HUES64 (cell line): Measurements from ENCODE around the gene FNBP1.
"Not testable (repeated sequence)": the region's sequence is repeated elsewhere in the genome, so short reads cannot be mapped to it uniquely, and the experiment has no call there.

Experiments
- H3K27ac ChIP-seq: 2 replicates; pipeline ENCODE4 v1.7.0; 2013; ENCODE audit warnings: low read depth, low read length, inconsistent platforms
- H3K27me3 ChIP-seq: 2 replicates; pipeline ENCODE4 v1.6.1; 2013; ENCODE audit warnings: mild to moderate bottlenecking, low read length; ENCODE audit not compliant: insufficient read depth
- H3K36me3 ChIP-seq: 2 replicates; pipeline ENCODE4 v1.6.1; 2013; ENCODE audit warnings: mild to moderate bottlenecking, low read length; ENCODE audit not compliant: insufficient read depth
- H3K4me1 ChIP-seq: 2 replicates; pipeline ENCODE4 v1.6.1; 2013; ENCODE audit warnings: mild to moderate bottlenecking, low read length, moderate library complexity; ENCODE audit not compliant: insufficient read depth
- H3K4me3 ChIP-seq: 2 replicates; pipeline ENCODE4 v1.5.1; 2013; ENCODE audit warnings: mild to moderate bottlenecking, low read length, moderate library complexity
- H3K9ac ChIP-seq: 2 replicates; pipeline ENCODE4 v1.6.1; 2013; ENCODE audit warnings: mild to moderate bottlenecking, low read depth, low read length
- H3K9me3 ChIP-seq: 2 replicates; pipeline ENCODE4 v1.6.1; 2013; ENCODE audit warnings: low read depth, low read length; ENCODE audit not compliant: insufficient read depth
- WGBS: fragments of 150-250, 120-280 bp; methylation state at CpG from one replicate; pipeline ENCODE4 v1.1.7; 2013; ENCODE audit warnings: missing lambda C conversion rate; 5-methylcytosine and 5-hydroxymethylcytosine counted together

The FNBP1 gene

DNA sequence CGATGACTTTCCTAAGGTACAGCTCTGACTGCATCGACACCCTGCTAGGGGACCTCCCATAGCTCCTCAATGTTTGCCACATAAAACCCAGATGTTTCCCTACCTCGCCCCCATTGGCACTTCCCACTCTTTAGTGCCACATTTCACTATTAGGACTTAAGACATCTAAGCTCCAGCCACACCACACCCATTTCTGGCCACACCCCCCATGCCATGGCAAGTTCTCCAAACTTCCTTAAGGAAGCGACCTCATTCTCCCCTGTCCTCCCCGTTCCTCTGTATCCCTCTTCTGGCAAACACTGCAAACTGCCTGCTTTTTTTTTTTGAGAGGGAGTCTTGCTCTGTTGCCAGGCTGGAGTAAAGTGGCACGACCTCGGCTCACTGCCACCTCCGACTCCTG, 144.8 kb downstream of the FNBP1 start:
- no peaks in the 10 kb centered on the region for H3K27me3 ChIP-seq
- no peaks in the 10 kb centered on the region for H3K4me1 ChIP-seq
- H3K9me3 ChIP-seq: no peaks in the 10 kb centered on the region
- H3K36me3 ChIP-seq: peaks cover 40% of the 10 kb centered on the region
- no peak overlapping the region for H3K9ac ChIP-seq
- WGBS: 92% methylated on average over 8 of the region's 8 CpGs
- no peak overlapping the region for H3K4me3 ChIP-seq
- H3K27ac ChIP-seq: no peak overlapping the region

DNA sequence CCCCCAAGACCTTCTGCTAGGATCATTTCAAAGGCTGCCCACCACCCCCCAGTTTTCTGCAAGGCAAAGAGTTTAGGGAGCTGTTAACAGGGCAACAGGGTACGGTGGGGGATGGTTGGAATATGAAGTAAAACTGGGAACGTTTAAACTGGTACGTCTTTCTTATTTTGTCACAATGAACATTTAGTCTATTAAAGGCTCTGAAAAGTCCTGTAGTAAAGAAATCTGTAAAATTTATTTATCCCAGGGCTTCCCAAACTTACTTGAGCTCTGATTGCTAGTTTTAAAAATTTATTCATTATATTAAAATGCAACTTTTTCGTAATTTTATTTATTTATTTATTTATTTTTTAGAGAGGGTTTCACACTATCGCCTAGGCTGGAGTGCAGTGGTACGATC, 145.7 kb downstream of the FNBP1 start:
- H3K9ac ChIP-seq: no peak overlapping the region
- no peak overlapping the region for H3K4me3 ChIP-seq
- H3K36me3 ChIP-seq: peaks cover 33% of the 10 kb centered on the region
- H3K27me3 ChIP-seq: no peaks in the 10 kb centered on the region
- H3K4me1 ChIP-seq: no peaks in the 10 kb centered on the region
- no peaks in the 10 kb centered on the region for H3K9me3 ChIP-seq
- WGBS: 98% methylated on average over 5 of the region's 6 CpGs
- no peak overlapping the region for H3K27ac ChIP-seq

DNA sequence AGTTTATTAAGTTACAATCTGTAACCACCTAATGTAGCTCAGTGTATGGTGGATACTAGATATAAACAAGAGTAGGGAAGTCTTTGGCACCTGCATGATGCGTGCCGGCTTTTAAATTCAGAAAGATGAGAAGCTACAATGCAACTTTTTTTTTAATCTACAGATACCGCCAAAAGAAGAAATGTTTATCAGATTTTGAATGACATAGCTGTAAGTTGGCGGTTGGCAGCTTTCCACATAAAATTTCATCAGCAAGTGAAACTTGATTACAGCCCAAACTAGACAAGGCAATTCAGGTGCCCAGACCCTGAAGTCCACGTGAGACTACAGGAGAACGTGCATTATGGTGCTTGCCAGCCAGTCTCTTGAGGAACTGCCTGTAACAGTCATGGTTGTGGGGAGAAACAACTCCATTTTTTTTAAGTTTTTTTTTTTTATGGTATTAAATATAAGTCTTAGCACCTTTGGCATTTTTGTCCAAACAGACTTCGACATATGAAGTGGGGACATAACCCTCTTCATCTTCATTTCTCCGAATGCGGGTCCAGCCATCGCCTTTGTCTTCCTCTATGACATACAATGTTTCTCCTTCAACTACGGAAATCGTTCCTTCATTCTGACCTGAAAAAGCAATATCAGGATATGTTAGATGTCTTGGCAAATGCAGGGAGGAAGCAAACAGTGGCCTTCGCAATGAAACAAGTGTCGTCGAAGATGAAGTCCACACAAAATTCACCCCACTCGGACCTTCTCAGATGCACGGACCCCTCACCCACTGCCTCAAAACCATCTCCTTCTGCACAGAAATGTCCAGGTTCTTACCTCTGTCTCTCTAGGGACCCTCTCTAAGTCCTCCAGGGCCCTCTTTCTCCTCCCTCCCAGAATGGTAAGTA, 147.4 kb downstream of the FNBP1 start:
- Histone ChIP-seq H3K27me3 (no peaks in the 10 kb centered on the region), H3K36me3 (peaks cover 24% of the 10 kb centered on the region), H3K4me3 (no peak overlapping the region), H3K27ac (no peak overlapping the region), H3K9me3 (no peaks in the 10 kb centered on the region), H3K4me1 (0 out of 2 replicates have a peak, but pooled peaks cover 3% of the 10 kb centered on the region), H3K9ac (no peak overlapping the region)
- 97% methylated on average over 17 of the region's 17 CpGs for WGBS

DNA sequence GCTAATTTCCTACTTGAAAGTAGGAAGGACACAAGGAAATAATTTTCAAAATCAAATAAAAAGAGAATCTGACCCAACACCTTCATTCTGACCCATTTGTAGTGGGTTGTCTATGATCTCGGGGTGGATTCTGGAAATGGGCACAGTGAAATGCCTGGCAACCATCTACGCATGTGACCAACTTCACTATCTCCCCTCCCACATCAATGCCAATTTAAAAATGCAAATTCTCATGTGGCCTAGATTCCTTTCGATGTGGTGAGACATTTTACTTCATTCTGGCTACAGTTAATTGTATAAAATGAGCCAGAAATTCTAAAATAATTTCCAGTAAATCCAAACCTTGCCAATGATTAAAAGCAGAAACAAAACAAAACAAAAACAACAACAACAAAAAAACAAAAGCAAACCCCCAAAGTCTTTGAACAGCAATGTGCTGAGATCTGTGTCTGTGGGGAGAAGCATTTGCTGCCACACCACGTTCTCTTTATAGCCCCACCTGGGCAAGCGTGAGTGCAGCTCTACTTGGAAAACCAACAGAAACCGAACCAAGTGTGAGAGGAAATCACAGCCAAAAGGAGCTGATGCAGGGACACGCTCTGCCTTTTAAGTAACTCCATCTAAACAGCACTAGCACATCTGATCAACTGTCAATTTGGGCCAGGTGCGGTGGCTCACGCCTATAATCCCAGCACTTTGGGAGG, 148.7 kb downstream of the FNBP1 start:
- no peak overlapping the region for H3K27ac ChIP-seq
- H3K36me3 ChIP-seq: peaks cover 16% of the 10 kb centered on the region
- H3K27me3 ChIP-seq: no peaks in the 10 kb centered on the region
- WGBS: 94% methylated on average over 8 of the region's 9 CpGs
- H3K4me3 ChIP-seq: no peak overlapping the region
- H3K9me3 ChIP-seq: no peaks in the 10 kb centered on the region
- H3K4me1 ChIP-seq: 0 out of 2 replicates have a peak, but pooled peaks cover 7% of the 10 kb centered on the region
- no peak overlapping the region for H3K9ac ChIP-seq

DNA sequence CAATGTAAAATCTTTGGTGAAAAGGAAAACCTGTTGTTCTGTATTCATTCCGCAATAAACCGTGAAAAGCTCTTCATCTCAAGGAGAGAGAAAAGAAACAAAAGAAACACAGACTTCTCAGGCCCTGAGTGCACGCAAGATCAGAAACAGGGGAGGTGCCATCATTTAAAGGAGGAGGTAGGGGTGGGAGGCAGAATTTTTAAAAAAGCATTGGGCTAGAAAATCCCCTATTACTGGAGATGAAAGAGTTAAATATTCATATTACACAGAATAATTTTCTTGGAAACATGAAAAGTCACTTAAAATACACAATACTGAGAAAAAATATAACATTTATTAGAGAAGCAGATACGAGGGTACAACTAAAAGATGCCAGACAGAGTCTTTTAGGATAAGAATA, 151.4 kb downstream of the FNBP1 start:
- H3K9me3 ChIP-seq: no peaks in the 10 kb centered on the region
- WGBS: 98% methylated on average over 3 of the region's 4 CpGs
- peaks cover 20% of the 10 kb centered on the region; the same call in 1 of the 2 replicates for H3K4me1 ChIP-seq
- H3K9ac ChIP-seq: no peak overlapping the region
- no peak overlapping the region for H3K27ac ChIP-seq
- no peaks in the 10 kb centered on the region for H3K27me3 ChIP-seq
- no peak overlapping the region for H3K4me3 ChIP-seq
- H3K36me3 ChIP-seq: peaks cover 16% of the 10 kb centered on the region

DNA sequence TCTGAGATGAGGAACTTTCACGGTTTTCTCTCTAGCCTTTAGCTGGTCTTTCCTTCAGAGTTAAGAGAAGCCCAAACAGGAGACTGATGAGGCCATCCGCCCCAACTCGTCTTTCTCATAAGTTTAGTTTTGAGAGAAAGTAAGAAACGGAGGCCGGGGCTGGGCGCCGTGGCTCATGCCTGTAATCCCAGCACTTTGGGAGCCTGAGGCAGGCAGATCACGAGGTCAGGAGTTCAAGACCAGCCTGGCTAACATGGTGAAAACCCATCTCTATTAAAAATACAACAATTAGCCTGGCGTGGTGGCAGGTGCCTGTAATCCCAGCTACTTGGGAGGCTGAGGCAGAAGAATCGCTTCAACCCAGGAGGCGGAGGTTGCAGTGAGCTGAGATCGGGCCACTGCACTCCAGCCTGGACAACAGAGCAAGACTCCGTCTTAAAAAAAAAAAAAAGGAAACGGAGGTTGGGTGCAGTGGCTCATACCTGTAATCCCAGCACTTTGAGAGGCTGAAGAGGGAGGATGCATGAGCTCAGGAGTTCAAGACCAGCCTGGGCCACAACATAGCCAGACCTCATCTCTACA, 152.2 kb downstream of the FNBP1 start:
- peak overlapping the region; percentile 46 for H3K4me3 ChIP-seq
- 77% methylated on average over 14 of the region's 14 CpGs for WGBS
- not testable (repeated sequence) for H3K27me3 ChIP-seq, H3K9ac ChIP-seq, H3K9me3 ChIP-seq
- peak overlapping the region; percentile 84; the same call in 1 of the 2 replicates for H3K27ac ChIP-seq
- peaks cover 13% of the 10 kb centered on the region for H3K36me3 ChIP-seq
- H3K4me1 ChIP-seq: peaks cover 25% of the 10 kb centered on the region

DNA sequence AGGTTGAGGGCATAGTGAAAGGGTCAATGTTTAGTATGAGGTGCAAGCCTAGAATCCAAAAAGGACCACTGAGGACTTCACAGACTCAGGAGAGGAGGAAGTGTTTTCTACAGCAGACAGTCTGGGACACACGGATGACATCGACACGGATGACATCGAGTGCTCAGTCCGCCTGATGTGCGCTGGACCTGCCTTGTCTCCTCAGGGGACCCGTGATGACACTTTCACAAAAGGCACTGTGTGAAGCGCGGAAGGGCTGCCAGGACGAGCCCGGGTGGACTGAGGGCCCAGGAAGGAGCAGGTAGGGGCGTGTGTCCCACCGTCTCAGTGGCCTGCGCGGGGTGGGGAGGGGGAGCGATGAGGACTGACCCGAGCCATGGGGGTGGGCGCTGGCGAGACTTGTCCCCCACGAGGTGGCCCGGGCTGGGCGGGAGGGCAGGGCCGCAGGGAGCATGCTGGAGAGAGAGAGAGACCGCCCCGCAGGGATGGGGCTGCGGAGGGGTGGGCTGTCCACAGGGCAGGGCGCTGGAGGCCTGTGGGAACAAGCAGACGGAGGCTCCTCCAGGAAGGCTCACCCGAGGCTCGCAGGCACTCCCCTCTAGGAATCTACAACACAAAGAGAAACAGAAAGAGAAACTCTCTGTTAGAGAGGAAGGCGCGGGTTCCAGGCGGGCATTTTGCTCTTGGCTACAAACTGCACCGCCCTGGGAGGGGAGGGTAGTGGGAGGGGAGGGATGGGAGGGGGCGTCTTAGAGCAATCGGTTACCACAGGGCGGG, 152.9 kb downstream of the FNBP1 start:
- WGBS: 14% methylated on average over 35 of the region's 37 CpGs
- peak overlapping the region; percentile 46 for H3K4me3 ChIP-seq
- H3K9ac ChIP-seq: peak overlapping the region; percentile 41
- no peaks in the 10 kb centered on the region for H3K9me3 ChIP-seq
- H3K27ac ChIP-seq: peak overlapping the region; percentile 84; the same call in 1 of the 2 replicates
- peaks cover 30% of the 10 kb centered on the region for H3K4me1 ChIP-seq
- H3K27me3 ChIP-seq: no peaks in the 10 kb centered on the region
- peaks cover 6% of the 10 kb centered on the region for H3K36me3 ChIP-seq

DNA sequence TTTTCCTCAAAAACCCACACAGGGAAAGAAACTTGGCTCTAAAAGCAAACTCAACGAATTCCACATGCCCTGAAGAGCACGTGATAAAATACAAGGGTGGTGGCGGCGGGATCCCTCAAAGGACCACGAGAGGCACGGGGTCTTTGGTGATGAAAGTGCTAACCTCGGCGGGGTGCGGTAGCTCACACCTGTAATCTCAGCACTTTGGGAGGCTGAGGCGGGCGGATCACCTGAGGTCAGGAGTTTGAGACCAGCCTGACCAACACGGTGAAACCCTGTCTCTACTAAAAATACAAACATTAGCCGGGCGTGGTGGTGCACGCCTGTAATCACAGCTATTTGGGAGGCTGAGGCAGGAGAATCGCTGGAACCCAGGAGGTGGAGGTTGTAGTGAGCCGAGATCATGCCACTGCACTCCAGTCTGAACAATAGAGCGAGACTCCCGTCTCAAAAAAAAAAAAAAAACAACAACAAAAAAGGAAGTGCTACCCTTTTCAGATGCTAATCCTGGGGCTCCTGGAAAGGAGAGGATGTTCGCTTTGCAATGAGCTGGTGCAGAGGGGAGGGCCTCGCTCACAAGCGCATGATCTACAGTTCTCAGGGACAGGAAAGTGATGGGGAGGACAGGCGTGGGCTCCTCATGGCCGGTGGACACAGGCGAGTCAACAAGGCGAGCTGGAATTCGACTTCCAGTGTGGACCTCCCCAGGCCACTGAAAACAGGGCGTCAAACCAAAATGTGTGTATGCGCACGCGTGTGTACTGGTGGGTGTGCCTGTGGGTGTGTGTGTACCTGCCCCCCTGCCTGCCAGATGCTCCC, 153.7 kb downstream of the FNBP1 start:
- peaks cover 37% of the 10 kb centered on the region for H3K4me1 ChIP-seq
- H3K27me3 ChIP-seq: no peaks in the 10 kb centered on the region
- H3K36me3 ChIP-seq: 0 out of 2 replicates have a peak, but pooled peaks cover under 1% of the 10 kb centered on the region
- peak overlapping the region; percentile 46 for H3K4me3 ChIP-seq
- H3K9me3 ChIP-seq: no peaks in the 10 kb centered on the region
- WGBS: 72% methylated on average over 29 of the region's 31 CpGs
- peak overlapping the region; percentile 84; the same call in 1 of the 2 replicates for H3K27ac ChIP-seq
- no peak overlapping the region for H3K9ac ChIP-seq

DNA sequence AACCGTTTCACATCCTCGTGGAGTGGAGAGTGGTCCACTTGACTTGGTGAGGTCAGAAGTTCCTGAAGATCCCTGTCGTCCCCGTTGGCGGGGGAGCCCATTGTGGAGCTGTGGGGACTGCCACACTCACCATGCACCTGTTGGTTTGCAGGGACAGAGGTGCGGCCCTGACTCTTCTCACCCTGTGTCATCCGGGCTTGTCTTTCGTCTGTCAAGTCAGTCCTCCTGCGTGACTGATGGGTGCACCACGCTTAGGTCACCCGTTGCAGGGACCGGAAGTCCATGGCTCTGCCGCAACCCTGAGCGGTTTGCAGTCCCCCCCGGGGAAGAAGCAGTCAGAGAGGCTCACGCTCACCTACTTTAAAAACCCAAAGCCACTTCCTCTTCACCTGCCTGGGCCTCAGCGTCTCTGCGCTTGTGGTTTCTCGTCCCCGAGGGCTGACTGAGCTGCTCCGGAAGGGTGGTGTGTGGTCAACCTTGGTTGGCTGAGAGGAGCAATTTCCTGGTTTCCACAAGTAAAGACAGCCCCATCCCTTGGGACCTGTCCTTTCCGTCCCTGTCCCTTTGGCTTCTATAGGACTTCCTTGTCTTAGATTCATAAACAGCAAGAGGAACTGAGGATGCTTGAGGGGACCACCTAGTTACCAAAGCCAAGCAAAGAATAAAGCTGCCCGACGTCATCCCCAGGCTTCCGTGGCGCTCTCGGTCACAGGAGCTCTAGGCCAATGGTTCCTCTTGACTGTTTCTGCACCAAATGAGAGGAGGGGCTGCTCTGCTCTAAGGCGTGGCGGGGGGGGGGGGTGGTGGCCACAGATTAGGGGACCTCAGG, 154.5 kb downstream of the FNBP1 start:
- WGBS: 91% methylated on average over 29 of the region's 29 CpGs
- Histone ChIP-seq H3K9me3 (no peaks in the 10 kb centered on the region), H3K27ac (no peak overlapping the region), H3K27me3 (no peaks in the 10 kb centered on the region), H3K9ac (no peak overlapping the region), H3K4me1 (peaks cover 41% of the 10 kb centered on the region), H3K4me3 (no peak overlapping the region), H3K36me3 (no peaks in the 10 kb centered on the region)
